ENCODE results near the gene ZNF576. TPM values are rescaled to one million over a fixed set of nuclear protein-coding genes. Genes with fewer than 3 reads are reported as not detected.

Gene ZNF576
- total and polyA plus RNA-seq, 2 of the 13 experiments (the other 11 are each of a cell fraction or from before 2014, with no cell fraction given), result 7.2 to 9.6 TPM

DNA sequence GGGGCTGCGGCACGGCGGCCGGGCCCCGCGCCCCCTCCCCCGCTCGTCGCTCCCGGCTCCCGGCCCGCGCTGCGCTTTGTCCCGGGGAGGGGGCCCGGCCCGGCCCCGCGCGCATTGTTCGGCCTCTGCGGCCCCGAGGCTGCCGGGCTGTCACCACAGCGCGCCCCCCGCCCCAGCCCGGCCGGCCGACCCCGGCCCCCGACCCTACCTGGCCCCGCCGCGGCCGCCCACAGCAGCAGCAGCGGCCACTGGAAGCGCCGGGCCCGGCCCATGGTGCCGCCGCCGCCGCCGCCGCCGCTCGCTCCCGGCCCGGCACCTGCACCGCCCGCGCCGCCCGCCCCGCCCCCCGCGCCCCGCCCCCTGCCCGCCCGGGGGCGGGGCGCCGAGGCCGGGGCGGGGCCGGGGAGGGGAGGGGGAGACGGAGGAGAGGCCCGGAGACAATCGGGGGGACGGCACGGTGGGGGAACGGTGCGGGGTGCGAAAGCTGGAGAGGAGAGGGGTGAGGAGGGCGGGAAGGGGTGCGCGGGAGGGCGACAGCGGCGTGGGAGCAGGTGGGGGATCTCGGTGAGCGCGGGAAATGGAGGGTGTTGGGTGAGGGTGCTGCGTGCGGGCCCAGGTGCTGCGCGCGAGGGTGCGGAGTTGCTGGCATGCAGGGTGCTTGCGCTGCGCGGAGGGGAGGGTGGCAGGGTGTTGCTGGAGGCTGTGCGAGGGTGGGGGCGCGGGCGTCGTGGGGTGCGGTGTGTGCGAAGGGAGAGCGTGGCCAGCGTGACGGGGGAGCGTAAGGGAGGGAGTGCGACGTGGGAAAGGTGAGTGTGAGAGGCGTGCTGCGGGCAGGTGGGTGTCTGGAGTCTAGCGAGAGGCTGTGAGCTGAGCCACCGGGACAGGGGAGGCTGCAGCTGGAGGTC is 43.4 kb downstream of the ZNF576 start, which contains the start of gene CADM4 (continued):
- TF ChIP-seq, protein P1, sequence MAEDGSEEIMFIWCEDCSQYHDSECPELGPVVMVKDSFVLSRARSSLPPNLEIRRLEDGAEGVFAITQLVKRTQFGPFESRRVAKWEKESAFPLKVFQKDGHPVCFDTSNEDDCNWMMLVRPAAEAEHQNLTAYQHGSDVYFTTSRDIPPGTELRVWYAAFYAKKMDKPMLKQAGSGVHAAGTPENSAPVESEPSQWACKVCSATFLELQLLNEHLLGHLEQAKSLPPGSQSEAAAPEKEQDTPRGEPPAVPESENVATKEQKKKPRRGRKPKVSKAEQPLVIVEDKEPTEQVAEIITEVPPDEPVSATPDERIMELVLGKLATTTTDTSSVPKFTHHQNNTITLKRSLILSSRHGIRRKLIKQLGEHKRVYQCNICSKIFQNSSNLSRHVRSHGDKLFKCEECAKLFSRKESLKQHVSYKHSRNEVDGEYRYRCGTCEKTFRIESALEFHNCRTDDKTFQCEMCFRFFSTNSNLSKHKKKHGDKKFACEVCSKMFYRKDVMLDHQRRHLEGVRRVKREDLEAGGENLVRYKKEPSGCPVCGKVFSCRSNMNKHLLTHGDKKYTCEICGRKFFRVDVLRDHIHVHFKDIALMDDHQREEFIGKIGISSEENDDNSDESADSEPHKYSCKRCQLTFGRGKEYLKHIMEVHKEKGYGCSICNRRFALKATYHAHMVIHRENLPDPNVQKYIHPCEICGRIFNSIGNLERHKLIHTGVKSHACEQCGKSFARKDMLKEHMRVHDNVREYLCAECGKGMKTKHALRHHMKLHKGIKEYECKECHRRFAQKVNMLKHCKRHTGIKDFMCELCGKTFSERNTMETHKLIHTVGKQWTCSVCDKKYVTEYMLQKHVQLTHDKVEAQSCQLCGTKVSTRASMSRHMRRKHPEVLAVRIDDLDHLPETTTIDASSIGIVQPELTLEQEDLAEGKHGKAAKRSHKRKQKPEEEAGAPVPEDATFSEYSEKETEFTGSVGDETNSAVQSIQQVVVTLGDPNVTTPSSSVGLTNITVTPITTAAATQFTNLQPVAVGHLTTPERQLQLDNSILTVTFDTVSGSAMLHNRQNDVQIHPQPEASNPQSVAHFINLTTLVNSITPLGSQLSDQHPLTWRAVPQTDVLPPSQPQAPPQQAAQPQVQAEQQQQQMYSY (CRISPR knock-in tag; IDR thresholded peaks at IDR 0.05), result no peak
- no peak; the same call in 1 of the 2 replicates for TF ChIP-seq ZNF788 (CRISPR knock-in tag; IDR thresholded peaks at IDR 0.05; ENCODE audit: borderline replicate concordance)
- TF ChIP-seq SIX1 (CRISPR knock-in tag; IDR thresholded peaks at IDR 0.05; ENCODE audit: borderline replicate concordance), result no peak
- no peak for TF ChIP-seq U2AF1 (optimal IDR thresholded peaks at IDR 0.05; ENCODE audit: low read depth, low read length)
- 0 out of 2 replicates have a peak, but pooled peaks have one; percentile 47 for TF ChIP-seq RBFOX2 (IDR thresholded peaks at IDR 0.05; ENCODE audit: low read depth, low read length)
- TF ChIP-seq SMAD9 (CRISPR knock-in tag; IDR thresholded peaks at IDR 0.05), result no peak
- no peak for TF ChIP-seq ZNF710 (CRISPR knock-in tag; IDR thresholded peaks at IDR 0.05; ENCODE audit: borderline replicate concordance)
- TF ChIP-seq ZNF138 (CRISPR knock-in tag; IDR thresholded peaks at IDR 0.05; ENCODE audit: low read depth), result no peak
- no peak for TF ChIP-seq ZUFSP (CRISPR knock-in tag; IDR thresholded peaks at IDR 0.05; ENCODE audit: borderline replicate concordance)
- TF ChIP-seq MYC (CRISPR knock-in tag; IDR thresholded peaks at IDR 0.05; ENCODE audit: borderline replicate concordance), result no peak; the same call in 1 of the 2 replicates
- no peak for TF ChIP-seq ZNF746 (CRISPR knock-in tag; IDR thresholded peaks at IDR 0.05)
- no peak for TF ChIP-seq ZNF143 (CRISPR knock-in tag; IDR thresholded peaks at IDR 0.05)
- TF ChIP-seq YEATS2 (CRISPR knock-in tag; IDR thresholded peaks at IDR 0.05; ENCODE audit: borderline replicate concordance), result no peak
- 0 out of 2 replicates have a peak, but pooled peaks have one; percentile 25 for TF ChIP-seq RXRA (CRISPR knock-in tag; IDR thresholded peaks at IDR 0.05)
- TF ChIP-seq, protein P2, sequence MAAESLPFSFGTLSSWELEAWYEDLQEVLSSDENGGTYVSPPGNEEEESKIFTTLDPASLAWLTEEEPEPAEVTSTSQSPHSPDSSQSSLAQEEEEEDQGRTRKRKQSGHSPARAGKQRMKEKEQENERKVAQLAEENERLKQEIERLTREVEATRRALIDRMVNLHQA (CRISPR knock-in tag; IDR thresholded peaks at IDR 0.05), result no peak
- no peak for TF ChIP-seq ATAD3A (CRISPR knock-in tag; IDR thresholded peaks at IDR 0.05)
- no peak for TF ChIP-seq ZXDC (CRISPR knock-in tag; IDR thresholded peaks at IDR 0.05)
